Keratinocyte (primary cell): Measurements from ENCODE around the gene KLF1. TPM values are rescaled to one million over a fixed set of nuclear protein-coding genes. Genes with fewer than 3 reads are reported as not detected.

Experiments used
- DNase-seq: peaks from one replicate; pipeline ENCODE4 v3.0.0-alpha.2; 2011; ENCODE audit warnings: low read depth, missing footprints, low spot score
- FAIRE-seq: peaks from 2 replicates; lab custom pipeline; 2011; peaks lifted over from hg19 to GRCh38; lab: Jason Lieb, UNC
- H2AFZ ChIP-seq: 2 replicates; pipeline ENCODE4 v1.6.0; 2012; ENCODE audit warnings: low read length, control low read depth, inconsistent platforms; ENCODE audit not compliant: control insufficient read depth
- H3K27ac ChIP-seq: 2 replicates; pipeline ENCODE4 v1.5.1; 2011; ENCODE audit warnings: low read length; ENCODE audit not compliant: control insufficient read depth, insufficient read depth
- H3K27me3 ChIP-seq: 3 replicates; pipeline ENCODE4 v1.6.0; 2011; ENCODE audit warnings: low read length; ENCODE audit not compliant: control insufficient read depth, insufficient read depth; ENCODE audit errors: extremely low read depth
- H3K36me3 ChIP-seq, 2 experiments: 2 replicates in 1 of 2; 3 replicates in 1 of 2; pipeline ENCODE4 v1.5.1; 2011; ENCODE audit warnings: low read length in 2 of 2, mild to moderate bottlenecking in 1 of 2; ENCODE audit not compliant: control insufficient read depth in 2 of 2, insufficient read depth in 2 of 2; ENCODE audit errors: extremely low read depth in 1 of 2
- H3K4me1 ChIP-seq: 3 replicates; pipeline ENCODE4 v1.5.1; 2011; ENCODE audit warnings: low read length; ENCODE audit not compliant: control insufficient read depth, insufficient read depth; ENCODE audit errors: extremely low read depth
- H3K4me2 ChIP-seq: 3 replicates; pipeline ENCODE4 v1.6.0; 2011; ENCODE audit warnings: low read depth, low read length; ENCODE audit not compliant: control insufficient read depth, insufficient read depth; ENCODE audit errors: extremely low read depth
- H3K4me3 ChIP-seq, 3 experiments: fragments of 200-600 bp in 1 of 3; sonication (generic) in 1 of 3; 2 replicates in 2 of 3; 3 replicates in 1 of 3; pipeline ENCODE4 v1.5.1; 2011 to 2016; ENCODE audit warnings: low read length in 3 of 3, mild to moderate bottlenecking in 3 of 3, control low read depth in 2 of 3, inconsistent platforms in 1 of 3, low read depth in 1 of 3, mixed read lengths in 1 of 3, mixed run types in 1 of 3, moderate library complexity in 1 of 3; ENCODE audit not compliant: control insufficient read depth in 2 of 3, insufficient read depth in 2 of 3; ENCODE audit errors: extremely low read depth in 1 of 3
- H3K79me2 ChIP-seq: 2 replicates; pipeline ENCODE4 v1.6.0; 2012; ENCODE audit warnings: low read length; ENCODE audit not compliant: control insufficient read depth, insufficient read depth
- H3K9ac ChIP-seq: 3 replicates; pipeline ENCODE4 v1.6.0; 2011; ENCODE audit warnings: low read length; ENCODE audit not compliant: control insufficient read depth, insufficient read depth; ENCODE audit errors: extremely low read depth
- H3K9me1 ChIP-seq: 3 replicates; pipeline ENCODE4 v1.6.0; 2011; ENCODE audit warnings: low read length; ENCODE audit not compliant: control insufficient read depth, insufficient read depth; ENCODE audit errors: extremely low read depth
- H3K9me3 ChIP-seq: 2 replicates; pipeline ENCODE4 v1.5.1; 2012; ENCODE audit warnings: low read depth, low read length; ENCODE audit not compliant: control insufficient read depth
- H4K20me1 ChIP-seq: 3 replicates; pipeline ENCODE4 v1.6.0; 2011; ENCODE audit warnings: low read length; ENCODE audit not compliant: control insufficient read depth, insufficient read depth; ENCODE audit errors: extremely low read depth
- CTCF ChIP-seq, 3 experiments: IDR thresholded peaks in 1 of 3; conservative IDR thresholded peaks in 1 of 3; optimal IDR thresholded peaks in 1 of 3; 2 replicates in 2 of 3; 3 replicates in 1 of 3; pipeline versions ENCODE3 to v1.5.1; 2011; ENCODE audit warnings: low read length in 3 of 3, mild to moderate bottlenecking in 3 of 3, moderate library complexity in 2 of 3, control low read depth in 1 of 3, inconsistent platforms in 1 of 3; ENCODE audit not compliant: insufficient read depth in 2 of 3; ENCODE audit errors: extremely low read depth in 1 of 3
- EZH2 ChIP-seq: IDR thresholded peaks from one replicate; pipeline ENCODE4 v1.6.1; 2012; ENCODE audit warnings: inconsistent platforms, mild to moderate bottlenecking, low read length, moderate library complexity
- dilution Hi-C: fragments of 300-500 bp; cut with MboI; formaldehyde crosslinking; loops from one replicate; pipeline ENCODE4 v1.7.0; 2020; ENCODE audit warnings: low sequenced_read_pairs; ENCODE audit not compliant: extremely low pct_ligation_motif_present
- polyA plus RNA-seq, 5 experiments: library from polyadenylated mRNA; depleted of rRNA in 3 of 5; stranded (reverse) in 3 of 5; stranded (forward) in 1 of 5; unstranded in 1 of 5; fragments of >200 nt; gene quantifications; 1 replicate in 1 of 5; 2 replicates in 3 of 5; 3 replicates in 1 of 5; pipeline versions ENCODE4 v1.2.1 to v1.2.3, GENCODE V29; 2011 to 2012; ENCODE audit warnings: missing spikeins in 2 of 5, low read depth in 1 of 5, low replicate concordance in 1 of 5

KLF1 gene
- polyA plus RNA-seq, 1 donor (not counting 4 experiments of a cell fraction or from before 2014, with no cell fraction given), result not detected

- Histone ChIP-seq H3K9me3 (no peaks in the 10 kb centered on the region), H3K27me3 (peaks cover 52% of the 10 kb centered on the region), H4K20me1 (no peaks in the 10 kb centered on the region), H2AFZ (peak overlapping the region; percentile 44), H3K4me2 (peak overlapping the region; percentile 67), H3K9me1 (no peaks in the 10 kb centered on the region), H3K27ac (no peak overlapping the region), H3K36me3 (no peaks in the 10 kb centered on the region), H3K9ac (no peak overlapping the region), H3K4me1 (peaks cover 14% of the 10 kb centered on the region), H3K79me2 (no peaks in the 10 kb centered on the region), H3K4me3 (peak overlapping the region; percentile 27 to 49 (median 48))
- DNase-seq, result peak; percentile 87
- TF ChIP-seq EZH2 (no peak), CTCF (optimal IDR thresholded peaks at IDR 0.05 in 1 of 3, IDR thresholded peaks at IDR 0.05 in 1 of 3, conservative IDR thresholded peaks at IDR 0.05 in 1 of 3; ENCODE audit: extremely low read depth in 1 of 3, insufficient read depth in 2 of 3, low read length in 3 of 3) (no peak)
- no peak for FAIRE-seq
- dilution Hi-C loops, result no loop called here
Observed at GRCh38 chr19:12840091-12841079, 46.6 kb downstream of the KLF1 start.

GRCh38 chr19:12838886-12839756 is 47.9 kb downstream of the KLF1 start:
- no peak for TF ChIP-seq CTCF (optimal IDR thresholded peaks at IDR 0.05 in 1 of 3, IDR thresholded peaks at IDR 0.05 in 1 of 3, conservative IDR thresholded peaks at IDR 0.05 in 1 of 3; ENCODE audit: extremely low read depth in 1 of 3, insufficient read depth in 2 of 3, low read length in 3 of 3)
- TF ChIP-seq EZH2, result peak; percentile 93
- no peak overlapping the region for H3K4me3 ChIP-seq
- H3K79me2 ChIP-seq, result no peaks in the 10 kb centered on the region
- no peak overlapping the region for H3K27ac ChIP-seq
- no peak overlapping the region for H2AFZ ChIP-seq
- no peaks in the 10 kb centered on the region for H3K9me3 ChIP-seq
- dilution Hi-C loops, result no loop called here
- peaks cover 65% of the 10 kb centered on the region for H3K27me3 ChIP-seq
- DNase-seq (no peak), FAIRE-seq (no peak)
- H3K4me2 ChIP-seq, result no peak overlapping the region
- peaks cover 14% of the 10 kb centered on the region for H3K4me1 ChIP-seq
- no peak overlapping the region for H3K9ac ChIP-seq
- no peaks in the 10 kb centered on the region for H3K36me3 ChIP-seq
- no peaks in the 10 kb centered on the region for H4K20me1 ChIP-seq
- H3K9me1 ChIP-seq, result no peaks in the 10 kb centered on the region
